Heart left ventricle (tissue), 16 donors: ENCODE data around the gene COL28A1. TPM values are rescaled to one million over a fixed set of nuclear protein-coding genes. Genes with fewer than 3 reads are reported as not detected.
A peak's percentile ranks its signal among the peaks of the same experiment; 100 is the strongest.
"Not testable (repeated sequence)": the region's sequence is repeated elsewhere in the genome, so short reads cannot be mapped to it uniquely, and the experiment has no call there.

ENCODE experiments used
- ATAC-seq, 4 donors: fragments of 200-7000 bp; cut with Tn5 transposase; one replicate each; pipeline ENCODE4 v1.9.1; 2020 to 2022; ENCODE audit warnings: moderate library complexity in 4 of 4, mild to moderate bottlenecking in 3 of 4, moderate number of reproducible peaks in 1 of 4
- DNase-seq, 5 donors: peaks; one replicate each; pipeline ENCODE4 v3.0.0-alpha.2; 2020
- H3K27ac ChIP-seq, 12 donors: fragments of 200-600 bp; sonication (generic) in 4 of 12; one replicate each; pipeline versions ENCODE4 v1.5.0 to v1.8.0; 2016 to 2022; ENCODE audit warnings: mild to moderate bottlenecking in 2 of 12
- H3K27me3 ChIP-seq, 9 donors: fragments of 200-600 bp; sonication (generic) in 2 of 9; one replicate each; pipeline versions ENCODE4 v1.5.1 to v1.8.0; 2016 to 2022; ENCODE audit warnings: mild to moderate bottlenecking in 3 of 9
- H3K36me3 ChIP-seq, 9 donors: fragments of 200-600 bp; sonication (generic) in 2 of 9; one replicate each; pipeline versions ENCODE4 v1.5.0 to v1.8.0; 2018 to 2022; ENCODE audit warnings: mild to moderate bottlenecking in 2 of 9
- H3K4me1 ChIP-seq, 12 donors: fragments of 200-600 bp; sonication (generic) in 4 of 12; one replicate each; pipeline versions ENCODE4 v1.5.0 to v1.8.0; 2016 to 2022; ENCODE audit warnings: mild to moderate bottlenecking in 3 of 12
- H3K4me3 ChIP-seq, 12 donors: fragments of 200-600 bp; sonication (generic) in 4 of 12; one replicate each; pipeline versions ENCODE4 v1.5.0 to v1.8.0; 2017 to 2022; ENCODE audit warnings: mild to moderate bottlenecking in 9 of 12, moderate library complexity in 4 of 12
- H3K9me3 ChIP-seq, 12 donors: fragments of 200-600 bp; sonication (generic) in 4 of 12; one replicate each; pipeline versions ENCODE4 v1.5.0 to v1.8.0; 2016 to 2022; ENCODE audit warnings: mild to moderate bottlenecking in 1 of 12
- POLR2A ChIP-seq, 2 donors: fragments of 450-650 bp; IDR thresholded peaks; one replicate each; pipeline ENCODE4 v1.6.1; 2017; ENCODE audit warnings: antibody characterized with exemption in 2 of 2, mild to moderate bottlenecking in 2 of 2, moderate library complexity in 2 of 2
- WGBS, 4 donors: extraction: QIAGEN DNeasy Blood & Tissue Kit in 2 of 4; methylation state at CpG; one replicate each; pipeline versions ENCODE4 v1.1.5 to v1.1.7; 2013 to 2018; 5-methylcytosine and 5-hydroxymethylcytosine counted together
- intact Hi-C, 10 donors: fragments of 100-400 bp; cut with DNase I; formaldehyde crosslinking; loops; one replicate each; pipeline versions ENCODE4 v1.11.1 to v1.14.2; 2022
- polyA plus RNA-seq, 2 donors: library from polyadenylated mRNA; stranded (reverse); fragments of 200-250 nt; gene quantifications; one replicate each; pipeline ENCODE4 v1.2.3, GENCODE V29; 2013
- total RNA-seq, 9 donors: library from RNA; depleted of rRNA in 2 of 9; stranded (reverse); fragments of >200 nt in 2 of 9; fragmentation: NEBNext Ultra II Directional in 3 of 9; extraction: Animal tissue kit (Norgen Biotek cat#: 25700) in 3 of 9; gene quantifications; one replicate each; pipeline versions ENCODE4 v1.1.0 to v1.2.4, GENCODE V29; 2016 to 2023
- TF ChIP-seq, protein P1 (sequence below), 12 donors: fragments of 200-600 bp; sonication (generic) in 4 of 12; IDR thresholded peaks; one replicate each; pipeline versions ENCODE4 v1.5.0 to v1.8.0; 2018 to 2022; ENCODE audit warnings: antibody characterized with exemption in 12 of 12, mild to moderate bottlenecking in 5 of 12
- donor health status: ischemic (EF 13 %, LVEDD 7.1; RV severe dilation, severe dysfunction).
- donor health status: healthy with polysubstance abuse.
- donor health status: DM: no; HTN: yes; CAD: no.
- donor health status: DM: no; HTN: no; CAD: no.
- donor health status: ischemic (EF 25% LVEDD 6.9; RV normal size, moderate dysfunction).
- donor health status: ischemic (EF 25% LVEDD 5.7; RV mildly dilated, moderate dysfunction).
- donor health status: healthy.
- donor health status: DM: yes; HTN: yes; CAD: no.
- donor health status: ischemic (EF 35%, LVEDD 5.7; RV mildly dilated, moderate dysfunction).
- donor health status: nonischemic (EF 11% LVEDD 7.7; RV severe dilation, severe dysfunction).
- donor health status: DM: yes; HTN: yes; CAD: no.
- donor health status: PGD.
- donor health status: ischemic (EF 29% LVEDD 5.4; RV normal size, mild dysfunction).
- donor health status: nonischemic (EF 23%, LVEDD 6.1; RV moderate dilation, normal function).

Gene COL28A1
- total and polyA plus RNA-seq, 11 donors: 0.28 to 4.4 (median 1.2) TPM

DNA sequence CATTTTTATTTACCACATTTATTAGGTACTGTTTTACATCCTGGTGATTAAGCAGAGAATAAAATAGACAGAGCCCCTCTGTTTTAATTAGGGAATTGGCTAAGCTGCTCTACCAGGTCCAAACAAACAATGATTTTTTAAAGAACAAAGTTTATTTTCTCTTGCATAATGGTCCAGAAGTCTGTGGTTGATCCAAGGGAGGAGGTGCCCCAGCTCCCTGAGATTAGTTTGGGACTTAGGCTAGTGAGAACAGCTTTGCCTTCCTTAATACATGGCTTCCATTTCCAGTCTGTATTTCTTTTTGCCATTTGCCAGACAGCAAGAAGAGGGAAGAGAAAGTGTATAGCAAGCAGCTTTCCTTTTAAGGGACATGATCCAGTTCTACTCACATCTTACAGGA is 28.1 kb upstream of the COL28A1 start:
- H3K9me3 ChIP-seq: peaks cover 0 to 18% (median 0%) of the 10 kb centered on the region in 12 donors
- H3K27me3 ChIP-seq: no peaks in the 10 kb centered on the region
- DNase-seq (no peak), ATAC-seq (no peak)
- intact Hi-C loops: loop anchor here in 5 of 10 donors (10.0 kb wide), 3 partner anchors 71 to 401 kb away; partner anchors contain the start of genes C1GALT1 (in 3 of the 5) and GLCCI1 (in 1 of the 5)
- no peaks in the 10 kb centered on the region for H3K36me3 ChIP-seq
- peaks cover 0 to 33% (median 13%) of the 10 kb centered on the region in 12 donors for H3K4me1 ChIP-seq
- peak overlapping the region in 1 of 12 donors; percentile 51 for H3K27ac ChIP-seq
- TF ChIP-seq, protein P1, sequence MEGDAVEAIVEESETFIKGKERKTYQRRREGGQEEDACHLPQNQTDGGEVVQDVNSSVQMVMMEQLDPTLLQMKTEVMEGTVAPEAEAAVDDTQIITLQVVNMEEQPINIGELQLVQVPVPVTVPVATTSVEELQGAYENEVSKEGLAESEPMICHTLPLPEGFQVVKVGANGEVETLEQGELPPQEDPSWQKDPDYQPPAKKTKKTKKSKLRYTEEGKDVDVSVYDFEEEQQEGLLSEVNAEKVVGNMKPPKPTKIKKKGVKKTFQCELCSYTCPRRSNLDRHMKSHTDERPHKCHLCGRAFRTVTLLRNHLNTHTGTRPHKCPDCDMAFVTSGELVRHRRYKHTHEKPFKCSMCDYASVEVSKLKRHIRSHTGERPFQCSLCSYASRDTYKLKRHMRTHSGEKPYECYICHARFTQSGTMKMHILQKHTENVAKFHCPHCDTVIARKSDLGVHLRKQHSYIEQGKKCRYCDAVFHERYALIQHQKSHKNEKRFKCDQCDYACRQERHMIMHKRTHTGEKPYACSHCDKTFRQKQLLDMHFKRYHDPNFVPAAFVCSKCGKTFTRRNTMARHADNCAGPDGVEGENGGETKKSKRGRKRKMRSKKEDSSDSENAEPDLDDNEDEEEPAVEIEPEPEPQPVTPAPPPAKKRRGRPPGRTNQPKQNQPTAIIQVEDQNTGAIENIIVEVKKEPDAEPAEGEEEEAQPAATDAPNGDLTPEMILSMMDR (IDR thresholded peaks at IDR 0.05): no peak
- no peak for TF ChIP-seq POLR2A (IDR thresholded peaks at IDR 0.05)
- H3K4me3 ChIP-seq: no peak overlapping the region

DNA sequence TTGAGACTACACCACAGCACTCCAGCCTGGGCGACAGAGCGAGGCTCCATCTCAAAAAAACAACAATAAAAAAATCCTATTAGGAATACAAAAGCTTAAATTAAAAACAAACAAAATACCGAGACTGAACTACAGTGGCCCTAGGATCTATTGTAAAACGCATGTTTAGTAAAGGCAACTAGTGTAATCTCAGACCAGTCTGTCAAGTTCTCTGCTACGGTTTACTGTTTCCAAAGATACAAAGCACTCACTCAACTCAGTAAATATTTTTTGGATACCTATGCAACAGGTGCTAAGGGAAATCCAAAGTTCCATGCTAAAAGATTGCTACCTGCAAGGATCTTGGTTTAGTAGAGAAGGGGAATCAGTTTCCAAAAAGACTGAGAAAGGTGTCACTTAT is 27.6 kb upstream of the COL28A1 start:
- Histone ChIP-seq H3K27ac (no peak overlapping the region), H3K27me3 (no peaks in the 10 kb centered on the region), H3K9me3 (peaks cover 0 to 23% (median 0%) of the 10 kb centered on the region in 12 donors), H3K36me3 (no peaks in the 10 kb centered on the region), H3K4me1 (peaks cover 0 to 28% (median 8%) of the 10 kb centered on the region in 12 donors), H3K4me3 (no peak overlapping the region)
- no peak for DNase-seq
- WGBS, 4 donors: 89 to 93% (median 91%) methylated on average over 5 of the region's 5 CpGs
- ATAC-seq: no peak
- intact Hi-C loops: loop anchor here in 5 of 10 donors (10.0 kb wide), 3 partner anchors 72 to 402 kb away; partner anchors contain the start of genes C1GALT1 (in 3 of the 5) and GLCCI1 (in 1 of the 5)
- TF ChIP-seq, protein P1 (IDR thresholded peaks at IDR 0.05): no peak
- no peak for TF ChIP-seq POLR2A (IDR thresholded peaks at IDR 0.05)

DNA sequence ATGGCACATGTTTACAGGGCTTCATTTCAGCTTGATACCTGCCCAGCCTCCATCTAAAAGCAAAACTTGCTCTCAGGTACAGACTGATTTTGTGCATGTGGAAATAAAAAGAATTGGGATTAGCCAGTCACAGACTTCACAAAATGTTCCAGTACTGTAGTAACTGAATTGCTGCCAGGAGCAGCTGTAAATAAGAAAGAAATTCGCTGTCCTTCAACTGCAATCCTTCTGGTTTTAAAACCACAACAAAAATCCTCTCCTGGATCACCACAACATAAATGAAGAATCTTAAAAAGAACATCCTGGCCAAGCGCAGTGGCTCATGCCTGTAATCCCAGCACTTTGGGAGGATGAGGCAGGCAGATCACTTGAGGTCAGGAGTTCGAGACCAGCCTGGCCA is 27.1 kb upstream of the COL28A1 start:
- H3K36me3 ChIP-seq: no peaks in the 10 kb centered on the region
- 88 to 94% (median 90%) methylated on average over 3 of the region's 3 CpGs for WGBS, 4 donors
- ATAC-seq (no peak), DNase-seq (no peak)
- no peak overlapping the region for H3K4me3 ChIP-seq
- H3K27me3 ChIP-seq: no peaks in the 10 kb centered on the region
- peaks cover 0 to 26% (median 0%) of the 10 kb centered on the region in 12 donors for H3K9me3 ChIP-seq
- intact Hi-C loops: loop anchor here in 5 of 10 donors (10.0 kb wide), 3 partner anchors 72 to 402 kb away; partner anchors contain the start of genes C1GALT1 (in 3 of the 5) and GLCCI1 (in 1 of the 5)
- H3K27ac ChIP-seq: no peak overlapping the region
- peaks cover 0 to 22% (median 3%) of the 10 kb centered on the region in 12 donors for H3K4me1 ChIP-seq
- TF ChIP-seq, protein P1 (IDR thresholded peaks at IDR 0.05): no peak
- no peak for TF ChIP-seq POLR2A (IDR thresholded peaks at IDR 0.05)

DNA sequence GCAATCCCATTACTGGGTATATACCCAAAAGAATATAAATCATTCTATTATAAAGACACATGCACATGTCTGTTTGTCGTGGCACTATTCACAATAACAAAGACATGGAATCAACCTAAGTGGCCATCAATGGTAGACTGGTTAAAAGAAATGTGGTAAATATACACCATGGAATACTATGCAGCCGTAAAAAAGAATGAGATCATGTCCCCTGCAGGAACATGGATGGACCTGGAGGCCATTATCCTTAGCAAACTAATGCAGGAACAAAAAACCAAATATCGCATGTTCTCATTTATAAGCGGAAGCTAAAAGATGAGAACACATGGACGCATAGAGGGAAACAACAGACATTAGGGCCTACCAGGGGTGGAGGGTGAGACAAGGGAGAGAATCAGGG is 25.9 kb upstream of the COL28A1 start:
- peaks cover 0 to 18% (median 0%) of the 10 kb centered on the region in 12 donors for H3K4me1 ChIP-seq
- H3K4me3 ChIP-seq, H3K27me3 ChIP-seq, DNase-seq, ATAC-seq, H3K27ac ChIP-seq, H3K36me3 ChIP-seq: not testable (repeated sequence)
- WGBS, 4 donors: 96 to 98% (median 97%) methylated on average over 5 of the region's 5 CpGs
- H3K9me3 ChIP-seq: peaks cover 0 to 26% (median 0%) of the 10 kb centered on the region in 12 donors
- intact Hi-C loops: loop anchor here in 5 of 10 donors (10.0 kb wide), 3 partner anchors 73 to 403 kb away; partner anchors contain the start of genes C1GALT1 (in 3 of the 5) and GLCCI1 (in 1 of the 5)
